GM23338 (cell line): Measurements from ENCODE around the gene SMOC2. TPM values are rescaled to one million over a fixed set of nuclear protein-coding genes. Genes with fewer than 3 reads are reported as not detected.
A peak's percentile ranks its signal among the peaks of the same experiment; 100 is the strongest.

Experiments
- ATAC-seq: fragments of 200-7000 bp; cut with Tn5 transposase; 3 replicates; pipeline ENCODE4 v1.9.1; 2020
- DNase-seq: peaks from one replicate; pipeline ENCODE4 v3.0.0-alpha.2; 2015; ENCODE audit warnings: low spot score
- H2AFZ ChIP-seq: fragments of 200-600 bp; sonication (generic); 2 replicates; pipeline ENCODE4 v1.8.0; 2016; ENCODE audit warnings: antibody characterized with exemption, mild to moderate bottlenecking, moderate library complexity
- H3F3A ChIP-seq: fragments of 200-600 bp; sonication (generic); replicated peaks from 2 replicates; pipeline ENCODE4 v1.8.0; 2017; ENCODE audit warnings: antibody characterized with exemption, mixed run types, low read depth
- H3K27ac ChIP-seq: fragments of 200-600 bp; sonication (generic); 2 replicates; pipeline ENCODE4 v1.6.1; 2016; ENCODE audit warnings: low read depth
- H3K27me3 ChIP-seq: fragments of 200-600 bp; sonication (generic); 2 replicates; pipeline ENCODE4 v1.8.0; 2016; ENCODE audit warnings: mild to moderate bottlenecking, mixed run types, moderate library complexity; ENCODE audit not compliant: insufficient read depth
- H3K36me3 ChIP-seq: fragments of 200-600 bp; sonication (generic); 2 replicates; pipeline ENCODE4 v1.8.0; 2016; ENCODE audit warnings: mild to moderate bottlenecking; ENCODE audit not compliant: insufficient read depth
- H3K4me1 ChIP-seq: fragments of 200-600 bp; sonication (generic); 2 replicates; pipeline ENCODE4 v1.8.0; 2016; ENCODE audit warnings: mild to moderate bottlenecking, moderate library complexity; ENCODE audit not compliant: insufficient read depth
- H3K4me2 ChIP-seq: fragments of 200-600 bp; sonication (generic); 2 replicates; pipeline ENCODE4 v1.7.1; 2017; ENCODE audit warnings: mixed run types
- H3K4me3 ChIP-seq: fragments of 200-600 bp; sonication (generic); 2 replicates; pipeline ENCODE4 v1.6.1; 2016; ENCODE audit warnings: mixed run types
- H3K79me2 ChIP-seq: fragments of 200-600 bp; sonication (generic); replicated peaks from 2 replicates; pipeline ENCODE4 v1.8.0; 2017; ENCODE audit warnings: mild to moderate bottlenecking; ENCODE audit not compliant: insufficient read depth
- H3K9me2 ChIP-seq: fragments of 200-600 bp; sonication (generic); 2 replicates; pipeline ENCODE4 v1.8.0; 2017; ENCODE audit not compliant: insufficient read depth
- H4K20me1 ChIP-seq: fragments of 200-600 bp; sonication (generic); replicated peaks from 2 replicates; pipeline ENCODE4 v1.8.0; 2017; ENCODE audit warnings: mild to moderate bottlenecking; ENCODE audit not compliant: insufficient read depth
- H3K27ac Mint-ChIP-seq: 2 replicates; pipeline ENCODE4 v1.8.0; 2020; ENCODE audit warnings: inconsistent platforms, mild to moderate bottlenecking, moderate library complexity, mixed read lengths
- H3K27me3 Mint-ChIP-seq: 3 replicates; pipeline ENCODE4 v1.8.0; 2022; ENCODE audit warnings: low read depth, mild to moderate bottlenecking, moderate library complexity, mixed read lengths, inconsistent platforms; ENCODE audit not compliant: insufficient read depth, poor library complexity
- H3K36me3 Mint-ChIP-seq: 3 replicates; pipeline ENCODE4 v1.8.0; 2021; ENCODE audit warnings: low read depth, mild to moderate bottlenecking, inconsistent platforms, moderate library complexity, mixed read lengths
- H3K4me1 Mint-ChIP-seq: 3 replicates; pipeline ENCODE4 v1.8.0; 2020; ENCODE audit warnings: mild to moderate bottlenecking, inconsistent platforms, mixed read lengths
- H3K4me3 Mint-ChIP-seq: 3 replicates; pipeline ENCODE4 v1.8.0; 2021; ENCODE audit warnings: moderate library complexity, mild to moderate bottlenecking, inconsistent platforms, mixed read lengths
- H3K9me3 Mint-ChIP-seq: 3 replicates; pipeline ENCODE4 v1.8.0; 2020; ENCODE audit warnings: moderate library complexity, mild to moderate bottlenecking, inconsistent platforms, mixed read lengths
- CREB1 ChIP-seq: fragments of 250-450 bp; sonication (Bioruptor Pico); IDR thresholded peaks from 2 replicates; pipeline ENCODE4 v1.5.0; 2020; ENCODE audit warnings: low read depth, mild to moderate bottlenecking, moderate library complexity
- CTCF ChIP-seq, 2 experiments: fragments of 200-600 bp in 1 of 2; sonication (generic) in 1 of 2; conservative IDR thresholded peaks; 2 replicates each; pipeline versions ENCODE4 v1.5.1 to v1.6.1; 2016 to 2017; ENCODE audit warnings: antibody characterized with exemption in 2 of 2, low read depth in 2 of 2, mild to moderate bottlenecking in 2 of 2, moderate library complexity in 1 of 2
- ETS1 ChIP-seq: IDR thresholded peaks from 2 replicates; pipeline ENCODE4 v1.6.1; 2016; ENCODE audit warnings: antibody characterized with exemption
- EZH2phosphoT487 ChIP-seq: fragments of 200-600 bp; sonication (generic); IDR thresholded peaks from one replicate; pipeline ENCODE4 v1.8.1; 2018; ENCODE audit warnings: antibody characterized with exemption; ENCODE audit not compliant: unreplicated experiment
- JUNB ChIP-seq: IDR thresholded peaks from one replicate; pipeline ENCODE4 v1.6.1; 2016; ENCODE audit warnings: antibody characterized with exemption; ENCODE audit not compliant: unreplicated experiment
- NANOG ChIP-seq: IDR thresholded peaks from 2 replicates; pipeline ENCODE4 v1.6.1; 2016; ENCODE audit warnings: antibody characterized with exemption, borderline replicate concordance
- POLR2AphosphoS5 ChIP-seq: IDR thresholded peaks from 2 replicates; pipeline ENCODE4 v1.6.1; 2016; ENCODE audit warnings: antibody characterized with exemption, low read depth
- STAT1 ChIP-seq: IDR thresholded peaks from one replicate; pipeline ENCODE4 v1.6.1; 2016; ENCODE audit warnings: antibody characterized with exemption; ENCODE audit not compliant: unreplicated experiment
- ZNF114 ChIP-seq: fragments of 250-450 bp; sonication (Bioruptor Pico); IDR thresholded peaks from 2 replicates; pipeline ENCODE4 v1.5.0; 2020; ENCODE audit warnings: mild to moderate bottlenecking, moderate library complexity
- ZNF331 ChIP-seq: fragments of 250-450 bp; sonication (Bioruptor Pico); IDR thresholded peaks from 2 replicates; pipeline ENCODE4 v1.5.0; 2020; ENCODE audit warnings: low read depth, mild to moderate bottlenecking, moderate library complexity
- ZNF462 ChIP-seq: fragments of 250-450 bp; sonication (Bioruptor Pico); IDR thresholded peaks from 2 replicates; pipeline ENCODE4 v1.5.0; 2020; ENCODE audit warnings: mild to moderate bottlenecking, moderate library complexity
- polyA plus RNA-seq: library from polyadenylated mRNA; unstranded; fragments of >200 nt; fragmentation: Nextera tagmentation; extraction: Ambion mirVana; gene quantifications from 2 replicates; pipeline ENCODE4 v1.2.1, GENCODE V29; 2016
- total RNA-seq: library from RNA; depleted of rRNA; stranded (reverse); fragments of >200 nt; shearing (Covaris generic); gene quantifications from 2 replicates; pipeline ENCODE4 v1.2.3, GENCODE V29; 2014

The SMOC2 gene
- total and polyA plus RNA-seq, 2 experiments from 2014 or later = 4.3 to 6.5 TPM

GRCh38 chr6:168506460-168506859 lies 65.5 kb downstream of the SMOC2 start (continued):
- TF ChIP-seq CTCF (conservative IDR thresholded peaks at IDR 0.05; ENCODE audit: low read depth in 2 of 2) (no peak), STAT1 (no peak), ETS1 (no peak), ZNF331 (CRISPR knock-in tag) (no peak), ZNF114 (CRISPR knock-in tag) (no peak), CREB1 (CRISPR knock-in tag) (no peak), JUNB (no peak), EZH2phosphoT487 (no peak), NANOG (no peak), POLR2AphosphoS5 (no peak)

GRCh38 chr6:168507297-168507696 lies 66.3 kb downstream of the SMOC2 start:
- H3K4me3 ChIP-seq = no peak overlapping the region
- DNase-seq (no peak), ATAC-seq (peak; percentile 34; the same call in 2 of the 3 replicates)
- Mint-ChIP-seq H3K9me3 (peaks cover 5% of the 10 kb centered on the region), H3K27ac (peak overlapping the region; percentile 75; the same call in 1 of the 2 replicates), H3K4me3 (no peak overlapping the region), H3K36me3 (peaks cover 4% of the 10 kb centered on the region; the same call in 2 of the 3 replicates), H3K4me1 (peaks cover 19% of the 10 kb centered on the region), H3K27me3 (peaks cover 4% of the 10 kb centered on the region)
- no peak overlapping the region for H2AFZ ChIP-seq
- H4K20me1 ChIP-seq = no peaks in the 10 kb centered on the region
- no peaks in the 10 kb centered on the region for H3F3A ChIP-seq
- H3K79me2 ChIP-seq = no peaks in the 10 kb centered on the region
- H3K4me2 ChIP-seq = no peak overlapping the region
- no peak for TF ChIP-seq ZNF114 (CRISPR knock-in tag)
- peak in 1 of 2 experiments; percentile 24; a peak in 1 of 4 replicates for TF ChIP-seq CTCF (conservative IDR thresholded peaks at IDR 0.05; ENCODE audit: low read depth in 2 of 2)
- no peak for TF ChIP-seq ZNF462 (CRISPR knock-in tag)
- no peak for TF ChIP-seq EZH2phosphoT487
- TF ChIP-seq JUNB = no peak
- TF ChIP-seq STAT1 = no peak
- TF ChIP-seq ZNF331 (CRISPR knock-in tag) = no peak
- no peaks in the 10 kb centered on the region for H3K36me3 ChIP-seq
- H3K9me2 ChIP-seq = no peaks in the 10 kb centered on the region; the same call in 1 of the 2 replicates
- peaks cover 8% of the 10 kb centered on the region; the same call in 1 of the 2 replicates for H3K4me1 ChIP-seq
- H3K27ac ChIP-seq = no peak overlapping the region
- no peaks in the 10 kb centered on the region for H3K27me3 ChIP-seq
